Osteocyte (in vitro differentiated cells): ENCODE measurements around the gene WDSUB1. TPM values are rescaled to one million over a fixed set of nuclear protein-coding genes. Genes with fewer than 3 reads are reported as not detected.

ENCODE experiments used
- DNase-seq: peaks from one replicate; pipeline ENCODE4 v3.0.0; 2021; ENCODE audit warnings: mixed read lengths; ENCODE audit not compliant: unreplicated experiment; ENCODE audit errors: extremely low spot score
- H3K27ac Mint-ChIP-seq: one replicate; pipeline ENCODE4 v1.8.0; 2021; ENCODE audit warnings: mild to moderate bottlenecking, mixed read lengths; ENCODE audit not compliant: unreplicated experiment
- H3K27me3 Mint-ChIP-seq: one replicate; pipeline ENCODE4 v1.8.0; 2021; ENCODE audit warnings: mixed read lengths; ENCODE audit not compliant: unreplicated experiment
- H3K36me3 Mint-ChIP-seq: one replicate; pipeline ENCODE4 v1.8.0; 2021; ENCODE audit warnings: mixed read lengths; ENCODE audit not compliant: unreplicated experiment
- H3K4me1 Mint-ChIP-seq: one replicate; pipeline ENCODE4 v1.8.0; 2021; ENCODE audit warnings: mixed read lengths; ENCODE audit not compliant: unreplicated experiment
- H3K4me3 Mint-ChIP-seq: one replicate; pipeline ENCODE4 v1.8.0; 2021; ENCODE audit warnings: mild to moderate bottlenecking, moderate library complexity, mixed read lengths; ENCODE audit not compliant: unreplicated experiment
- H3K9me3 Mint-ChIP-seq: one replicate; pipeline ENCODE4 v1.8.0; 2021; ENCODE audit warnings: mixed read lengths; ENCODE audit not compliant: unreplicated experiment
- CTCF ChIP-seq: fragments of 200-600 bp; sonication (generic); IDR thresholded peaks from 2 replicates; pipeline ENCODE4 v1.5.0; 2021; ENCODE audit warnings: antibody characterized with exemption, mild to moderate bottlenecking, moderate library complexity
- total RNA-seq: library from RNA; stranded (reverse); gene quantifications from 2 replicates; pipeline ENCODE4 v1.2.1, GENCODE V29; 2021

The WDSUB1 gene
- total RNA-seq, 1 donor from 2014 or later, result 14.7 TPM

- H3K9me3 Mint-ChIP-seq, result no peaks in the 10 kb centered on the region
- H3K4me3 Mint-ChIP-seq, result no peak overlapping the region
- peaks cover 14% of the 10 kb centered on the region for H3K4me1 Mint-ChIP-seq
- peak; percentile 76 for DNase-seq
- peaks cover 56% of the 10 kb centered on the region for H3K36me3 Mint-ChIP-seq
- peak overlapping the region; percentile 47 for H3K27ac Mint-ChIP-seq
- no peaks in the 10 kb centered on the region for H3K27me3 Mint-ChIP-seq
- TF ChIP-seq CTCF, result no peak
These were observed 61.2 kb downstream of the WDSUB1 start for GRCh38 chr2:159225025-159226016.

- Mint-ChIP-seq H3K4me3 (no peak overlapping the region), H3K36me3 (peaks cover 46% of the 10 kb centered on the region), H3K9me3 (no peaks in the 10 kb centered on the region)
These were observed 62.3 kb downstream of the WDSUB1 start for GRCh38 chr2:159224061-159224813.

GRCh38 chr2:159219394-159219998 lies 67.0 kb downstream of the WDSUB1 start:
- Mint-ChIP-seq H3K9me3 (no peaks in the 10 kb centered on the region), H3K36me3 (peaks cover 64% of the 10 kb centered on the region), H3K27ac (no peak overlapping the region), H3K27me3 (no peaks in the 10 kb centered on the region), H3K4me3 (no peak overlapping the region), H3K4me1 (no peaks in the 10 kb centered on the region)
- TF ChIP-seq CTCF, result no peak
- DNase-seq, result peak; percentile 57

More at GRCh38 chr2:159224061-159224813, 62.3 kb downstream of the WDSUB1 start:
- no peak for TF ChIP-seq CTCF
- peaks cover 14% of the 10 kb centered on the region for H3K4me1 Mint-ChIP-seq
- no peaks in the 10 kb centered on the region for H3K27me3 Mint-ChIP-seq
- H3K27ac Mint-ChIP-seq, result no peak overlapping the region
- DNase-seq, result no peak

DNA sequence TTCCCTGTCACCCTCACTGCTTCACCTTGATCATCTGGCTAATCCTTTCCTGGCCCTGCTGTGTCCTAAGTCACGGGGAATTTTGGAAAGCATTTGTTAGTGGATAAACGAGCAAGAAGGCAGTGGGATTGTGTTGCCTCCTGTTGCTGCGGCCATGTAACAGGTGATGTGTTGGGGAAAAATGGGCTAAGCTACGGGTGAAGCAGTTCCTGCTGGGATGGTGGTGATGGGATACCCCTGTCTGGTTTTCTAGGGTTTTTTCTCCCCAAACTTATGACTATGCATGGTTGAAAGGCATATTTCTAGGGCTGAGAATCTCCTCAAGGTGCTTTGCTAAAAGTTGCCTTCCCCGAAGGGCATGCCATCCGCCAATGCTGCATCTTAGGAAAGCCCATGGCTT lies 68.1 kb downstream of the WDSUB1 start:
- no peaks in the 10 kb centered on the region for H3K9me3 Mint-ChIP-seq
- no peaks in the 10 kb centered on the region for H3K27me3 Mint-ChIP-seq
- no peak for TF ChIP-seq CTCF
- no peak for DNase-seq
- no peak overlapping the region for H3K27ac Mint-ChIP-seq
- no peaks in the 10 kb centered on the region for H3K4me1 Mint-ChIP-seq
- H3K36me3 Mint-ChIP-seq, result peaks cover 57% of the 10 kb centered on the region
- no peak overlapping the region for H3K4me3 Mint-ChIP-seq
